ENCODE measurements around the gene CSH2. TPM values are rescaled to one million over a fixed set of nuclear protein-coding genes. Genes with fewer than 3 reads are reported as not detected.
"Not testable (repeated sequence)": the region's sequence is repeated elsewhere in the genome, so short reads cannot be mapped to it uniquely, and the experiment has no call there.

CSH2 gene
- total and polyA plus RNA-seq, 2 experiments from 2014 or later: not detected

DNA sequence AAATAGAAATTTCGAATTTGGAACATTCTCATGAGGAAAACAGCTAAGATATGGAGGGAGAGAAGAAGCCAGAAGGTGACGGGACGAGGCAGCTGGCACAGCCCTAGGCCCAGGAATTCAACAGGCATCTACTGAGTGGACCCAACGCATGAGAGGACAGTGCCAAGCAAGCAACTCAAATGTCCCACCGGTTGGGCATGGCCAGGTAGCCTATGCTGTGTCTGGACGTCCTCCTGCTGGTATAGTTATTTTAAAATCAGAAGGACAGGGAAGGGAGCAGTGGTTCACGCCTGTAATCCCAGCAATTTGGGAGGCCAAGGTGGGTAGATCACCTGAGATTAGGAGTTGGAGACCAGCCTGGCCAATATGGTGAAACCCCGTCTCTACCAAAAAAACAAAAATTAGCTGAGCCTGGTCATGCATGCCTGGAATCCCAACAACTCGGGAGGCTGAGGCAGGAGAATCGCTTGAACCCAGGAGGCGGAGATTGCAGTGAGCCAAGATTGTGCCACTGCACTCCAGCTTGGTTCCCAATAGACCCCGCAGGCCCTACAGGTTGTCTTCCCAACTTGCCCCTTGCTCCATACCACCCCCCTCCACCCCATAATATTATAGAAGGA is 43.2 kb upstream of the CSH2 start:
- TF ChIP-seq, protein P1, sequence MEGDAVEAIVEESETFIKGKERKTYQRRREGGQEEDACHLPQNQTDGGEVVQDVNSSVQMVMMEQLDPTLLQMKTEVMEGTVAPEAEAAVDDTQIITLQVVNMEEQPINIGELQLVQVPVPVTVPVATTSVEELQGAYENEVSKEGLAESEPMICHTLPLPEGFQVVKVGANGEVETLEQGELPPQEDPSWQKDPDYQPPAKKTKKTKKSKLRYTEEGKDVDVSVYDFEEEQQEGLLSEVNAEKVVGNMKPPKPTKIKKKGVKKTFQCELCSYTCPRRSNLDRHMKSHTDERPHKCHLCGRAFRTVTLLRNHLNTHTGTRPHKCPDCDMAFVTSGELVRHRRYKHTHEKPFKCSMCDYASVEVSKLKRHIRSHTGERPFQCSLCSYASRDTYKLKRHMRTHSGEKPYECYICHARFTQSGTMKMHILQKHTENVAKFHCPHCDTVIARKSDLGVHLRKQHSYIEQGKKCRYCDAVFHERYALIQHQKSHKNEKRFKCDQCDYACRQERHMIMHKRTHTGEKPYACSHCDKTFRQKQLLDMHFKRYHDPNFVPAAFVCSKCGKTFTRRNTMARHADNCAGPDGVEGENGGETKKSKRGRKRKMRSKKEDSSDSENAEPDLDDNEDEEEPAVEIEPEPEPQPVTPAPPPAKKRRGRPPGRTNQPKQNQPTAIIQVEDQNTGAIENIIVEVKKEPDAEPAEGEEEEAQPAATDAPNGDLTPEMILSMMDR (IDR thresholded peaks at IDR 0.05; ENCODE audit: low read depth, low read length): no peak
- DNase-seq (ENCODE audit: low read depth in 1 of 2, low spot score in 1 of 2): no peak
- no peaks in the 10 kb centered on the region for H3K9me3 ChIP-seq (ENCODE audit: low read depth)
- H3K27me3 ChIP-seq: peaks cover 4% of the 10 kb centered on the region
- H3K27ac ChIP-seq: no peak overlapping the region
- H3K4me3 ChIP-seq: no peak overlapping the region
- no peaks in the 10 kb centered on the region for H3K36me3 ChIP-seq
- H3K4me1 ChIP-seq (ENCODE audit: low read depth): no peaks in the 10 kb centered on the region

- DNase-seq (ENCODE audit: low read depth in 1 of 2, low spot score in 1 of 2); H3K4me3 ChIP-seq; H3K4me1 ChIP-seq (ENCODE audit: low read depth); H3K36me3 ChIP-seq; H3K27me3 ChIP-seq; H3K9me3 ChIP-seq (ENCODE audit: low read depth); H3K27ac ChIP-seq: not testable (repeated sequence)
Measured at GRCh38 chr17:63915753-63916152, 42.3 kb upstream of the CSH2 start.

DNA sequence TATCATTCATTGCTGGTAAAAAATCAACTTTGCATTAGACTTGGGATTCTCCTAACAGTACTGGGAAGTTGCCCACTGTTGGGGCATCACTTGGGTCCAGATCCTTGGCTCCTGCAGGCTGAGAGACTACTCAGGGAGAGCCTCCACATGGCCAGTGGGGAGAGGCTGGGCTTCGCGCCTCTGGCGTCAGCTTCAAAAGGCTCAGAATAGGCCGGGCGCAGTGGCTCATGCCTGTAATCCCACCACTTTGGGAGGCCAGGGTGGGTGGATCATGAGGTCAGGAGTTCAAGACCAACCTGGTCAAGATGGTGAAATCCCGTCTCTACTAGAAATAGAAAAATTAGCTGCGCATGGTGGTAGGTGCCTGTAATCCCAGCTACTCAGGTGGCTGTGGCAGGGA is 41.0 kb upstream of the CSH2 start:
- Histone ChIP-seq H3K27me3 (peaks cover 8% of the 10 kb centered on the region), H3K27ac (no peak overlapping the region)
- TF ChIP-seq, protein P1 (IDR thresholded peaks at IDR 0.05; ENCODE audit: low read depth, low read length): no peak

GRCh38 chr17:63911657-63912100 is 38.2 kb upstream of the CSH2 start:
- no peaks in the 10 kb centered on the region for H3K4me1 ChIP-seq (ENCODE audit: low read depth)
- H3K4me3 ChIP-seq: no peak overlapping the region
- peaks cover 8% of the 10 kb centered on the region for H3K27me3 ChIP-seq
- no peaks in the 10 kb centered on the region for H3K36me3 ChIP-seq
- H3K9me3 ChIP-seq (ENCODE audit: low read depth): no peaks in the 10 kb centered on the region
- no peak overlapping the region for H3K27ac ChIP-seq
- TF ChIP-seq, protein P1 (IDR thresholded peaks at IDR 0.05; ENCODE audit: low read depth, low read length): peak; percentile 64
- DNase-seq (ENCODE audit: low read depth in 1 of 2, low spot score in 1 of 2): peak; percentile 19 to 48

More for the DNA sequence above, 41.0 kb upstream of the CSH2 start:
- H3K36me3 ChIP-seq: no peaks in the 10 kb centered on the region
- no peaks in the 10 kb centered on the region for H3K4me1 ChIP-seq (ENCODE audit: low read depth)
- no peaks in the 10 kb centered on the region for H3K9me3 ChIP-seq (ENCODE audit: low read depth)
- DNase-seq (ENCODE audit: low read depth in 1 of 2, low spot score in 1 of 2): no peak
- H3K4me3 ChIP-seq: no peak overlapping the region

DNA sequence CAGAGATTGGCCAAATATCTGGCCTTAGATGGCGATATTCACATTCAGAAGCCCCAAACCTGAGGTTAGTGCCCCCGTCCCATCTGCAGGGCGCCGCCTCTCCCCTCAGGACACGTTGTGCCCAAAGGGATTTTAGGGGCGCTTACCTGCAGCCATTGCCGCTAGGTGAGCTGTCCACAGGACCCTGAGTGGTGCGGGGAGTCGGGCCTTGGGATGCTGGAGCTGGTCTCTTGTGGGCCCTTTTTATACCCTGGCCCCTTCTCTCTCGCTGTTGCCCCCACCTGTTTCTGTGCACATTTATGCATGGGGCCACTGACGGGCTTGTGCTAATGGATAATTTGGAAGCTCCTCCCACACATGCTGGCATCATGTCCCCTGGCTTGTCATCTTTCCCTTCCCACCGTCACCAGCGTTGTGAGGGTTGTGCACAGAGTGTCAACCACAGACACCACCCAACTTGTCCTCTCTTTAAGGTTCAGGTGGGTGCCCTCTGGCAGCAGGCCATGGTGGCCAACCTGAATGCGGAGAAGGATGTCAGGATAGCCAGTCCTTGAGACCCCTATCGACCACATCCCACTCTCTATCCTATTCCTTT is 37.7 kb upstream of the CSH2 start, which contains the start of gene CSHL1:
TSS of gene CSHL1 (minus strand) at position 218 of the 595 bp plus-strand sequence. CDS start at position 156, 62 bp downstream.
- no peak for DNase-seq (ENCODE audit: low read depth in 1 of 2, low spot score in 1 of 2)
- no peak within 1 kb of the TSS for H3K27ac ChIP-seq
- H3K4me3 ChIP-seq: no peak within 1 kb of the TSS
- H3K27me3 ChIP-seq: peaks cover 8% of the 10 kb centered on the region
- H3K36me3 ChIP-seq: no peaks in the 10 kb centered on the region
- no peaks in the 10 kb centered on the region for H3K4me1 ChIP-seq (ENCODE audit: low read depth)
- no peaks in the 10 kb centered on the region for H3K9me3 ChIP-seq (ENCODE audit: low read depth)
- TF ChIP-seq, protein P1 (IDR thresholded peaks at IDR 0.05; ENCODE audit: low read depth, low read length): no peak

DNA sequence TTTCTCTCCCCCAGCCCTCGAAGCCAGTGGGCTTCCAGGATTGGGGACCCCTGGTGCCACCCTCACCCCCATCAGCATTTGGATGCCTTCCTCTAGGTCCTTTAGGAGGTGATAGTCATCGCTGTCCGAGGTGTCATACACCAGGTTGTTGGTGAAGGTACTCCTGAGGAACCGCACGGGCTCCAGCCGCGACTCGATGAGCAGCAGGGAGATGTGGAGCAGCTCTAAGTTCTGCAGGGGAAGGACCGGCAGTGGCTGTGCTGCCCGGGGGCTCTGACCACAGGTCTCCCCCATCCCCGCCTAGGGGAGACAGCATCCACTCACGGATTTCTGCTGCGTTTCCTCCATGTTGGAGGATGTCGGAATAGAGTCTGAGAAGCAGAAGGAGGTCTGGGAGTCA is 36.6 kb upstream of the CSH2 start:
- H3K36me3 ChIP-seq: no peaks in the 10 kb centered on the region
- H3K4me3 ChIP-seq: no peak overlapping the region
- no peak overlapping the region for H3K27ac ChIP-seq
- no peaks in the 10 kb centered on the region for H3K9me3 ChIP-seq (ENCODE audit: low read depth)
- peaks cover 8% of the 10 kb centered on the region for H3K27me3 ChIP-seq
- DNase-seq (ENCODE audit: low read depth in 1 of 2, low spot score in 1 of 2): no peak
- no peaks in the 10 kb centered on the region for H3K4me1 ChIP-seq (ENCODE audit: low read depth)
- TF ChIP-seq, protein P1 (IDR thresholded peaks at IDR 0.05; ENCODE audit: low read depth, low read length): no peak

DNA sequence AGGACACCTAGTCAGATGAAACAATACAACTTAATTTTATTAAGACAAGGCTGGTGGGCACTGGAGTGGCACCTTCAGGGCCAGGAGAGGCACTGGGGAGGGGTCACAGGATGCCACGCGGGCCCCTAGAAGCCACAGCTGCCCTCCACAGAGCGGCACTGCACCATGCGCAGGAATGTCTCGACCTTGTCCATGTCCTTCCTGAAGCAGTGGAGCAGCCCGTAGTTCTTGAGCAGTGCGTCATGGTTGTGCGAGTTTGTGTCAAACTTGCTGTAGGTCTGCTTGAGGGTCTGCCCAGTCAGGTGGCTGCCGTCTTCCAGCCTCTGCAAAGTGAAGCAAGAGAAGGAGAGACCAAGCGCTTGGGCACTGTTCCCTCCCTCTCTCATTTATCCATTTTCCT is 36.1 kb upstream of the CSH2 start:
- H3K9me3 ChIP-seq (ENCODE audit: low read depth); H3K27ac ChIP-seq; H3K27me3 ChIP-seq; H3K4me1 ChIP-seq (ENCODE audit: low read depth); H3K36me3 ChIP-seq; H3K4me3 ChIP-seq; DNase-seq (ENCODE audit: low read depth in 1 of 2, low spot score in 1 of 2): not testable (repeated sequence)

GRCh38 chr17:63907161-63907778 is 33.8 kb upstream of the CSH2 start:
- not testable (repeated sequence) for H3K4me3 ChIP-seq; H3K9me3 ChIP-seq (ENCODE audit: low read depth); H3K27me3 ChIP-seq; H3K27ac ChIP-seq; H3K4me1 ChIP-seq (ENCODE audit: low read depth); H3K36me3 ChIP-seq
- peak; percentile 9 to 66 for DNase-seq (ENCODE audit: low read depth in 1 of 2, low spot score in 1 of 2)
